Ishikawa (cell line): ENCODE data around the gene RASGEF1C.

ENCODE experiments used
- CEBPB ChIP-seq: IDR thresholded peaks from 2 replicates; pipeline ENCODE4 v1.6.1; 2012
- CREB1 ChIP-seq: IDR thresholded peaks from 2 replicates; pipeline ENCODE4 v1.6.1; 2012; ENCODE audit warnings: low read depth
- EGR1 ChIP-seq: IDR thresholded peaks from 2 replicates; pipeline ENCODE4 v1.6.1; 2012
- EP300 ChIP-seq: IDR thresholded peaks from 2 replicates; pipeline ENCODE4 v1.6.1; 2012; ENCODE audit warnings: borderline replicate concordance
- FOXM1 ChIP-seq: IDR thresholded peaks from 2 replicates; pipeline ENCODE4 v1.6.1; 2012; ENCODE audit warnings: low read depth, borderline replicate concordance
- NFIC ChIP-seq: IDR thresholded peaks from 2 replicates; pipeline ENCODE4 v1.6.1; 2012
- RAD21 ChIP-seq: IDR thresholded peaks from 2 replicates; pipeline ENCODE4 v1.6.1; 2012; ENCODE audit warnings: low read depth
- REST ChIP-seq: IDR thresholded peaks from 2 replicates; pipeline ENCODE4 v1.6.1; 2012; ENCODE audit warnings: low read depth, mild to moderate bottlenecking
- TAF1 ChIP-seq: IDR thresholded peaks from 2 replicates; pipeline ENCODE4 v1.6.1; 2012; ENCODE audit warnings: low read depth, mild to moderate bottlenecking
- TCF12 ChIP-seq: IDR thresholded peaks from 2 replicates; pipeline ENCODE4 v1.6.1; 2012; ENCODE audit warnings: low read depth
- TEAD4 ChIP-seq: IDR thresholded peaks from 2 replicates; pipeline ENCODE4 v1.6.1; 2012
- YY1 ChIP-seq: IDR thresholded peaks from 2 replicates; pipeline ENCODE4 v1.6.1; 2012; ENCODE audit warnings: low read depth
- ZBTB7A ChIP-seq: IDR thresholded peaks from 2 replicates; pipeline ENCODE4 v1.6.1; 2012; ENCODE audit warnings: low read depth
- TF ChIP-seq, protein P1 (sequence below): IDR thresholded peaks from 2 replicates; pipeline ENCODE4 v1.6.1; 2012
- TF ChIP-seq, protein P2 (sequence below): IDR thresholded peaks from 2 replicates; pipeline ENCODE4 v1.6.1; 2012

The RASGEF1C gene

GRCh38 chr5:180074462-180074861, 134.5 kb downstream of the RASGEF1C start:
- no peak for TF ChIP-seq NFIC
- no peak for TF ChIP-seq FOXM1
- TF ChIP-seq, protein P1, sequence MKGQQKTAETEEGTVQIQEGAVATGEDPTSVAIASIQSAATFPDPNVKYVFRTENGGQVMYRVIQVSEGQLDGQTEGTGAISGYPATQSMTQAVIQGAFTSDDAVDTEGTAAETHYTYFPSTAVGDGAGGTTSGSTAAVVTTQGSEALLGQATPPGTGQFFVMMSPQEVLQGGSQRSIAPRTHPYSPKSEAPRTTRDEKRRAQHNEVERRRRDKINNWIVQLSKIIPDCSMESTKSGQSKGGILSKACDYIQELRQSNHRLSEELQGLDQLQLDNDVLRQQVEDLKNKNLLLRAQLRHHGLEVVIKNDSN, result no peak
- TF ChIP-seq RAD21, result no peak
- TF ChIP-seq ZBTB7A, result no peak
- no peak for TF ChIP-seq REST

- TF ChIP-seq REST (no peak), RAD21 (no peak), NFIC (no peak), FOXM1 (no peak), YY1 (no peak), TEAD4 (no peak), CREB1 (no peak), EP300 (no peak)
- TF ChIP-seq, protein P2, sequence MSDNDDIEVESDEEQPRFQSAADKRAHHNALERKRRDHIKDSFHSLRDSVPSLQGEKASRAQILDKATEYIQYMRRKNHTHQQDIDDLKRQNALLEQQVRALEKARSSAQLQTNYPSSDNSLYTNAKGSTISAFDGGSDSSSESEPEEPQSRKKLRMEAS, result no peak
- TF ChIP-seq, protein P1, result no peak
Measured at GRCh38 chr5:180072556-180072955, 136.5 kb downstream of the RASGEF1C start.

DNA sequence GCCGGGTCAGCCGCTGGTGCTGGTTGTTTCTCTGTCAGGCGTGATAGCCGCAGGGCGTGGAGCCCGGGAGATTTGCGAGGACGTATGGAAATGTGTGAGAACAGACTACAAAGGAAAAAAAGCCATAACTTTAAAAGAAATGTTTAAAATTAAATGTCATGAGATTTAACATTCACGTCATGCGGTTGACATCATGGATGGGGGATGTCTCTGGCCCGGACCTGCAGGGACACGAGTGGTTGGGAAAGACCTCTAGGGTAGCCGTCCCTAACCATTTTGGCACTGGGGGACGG, 136.8 kb downstream of the RASGEF1C start:
- no peak for TF ChIP-seq EGR1
- TF ChIP-seq RAD21, result no peak
- TF ChIP-seq CEBPB, result no peak
- TF ChIP-seq, protein P2, result peak; percentile 100; the same call in 1 of the 2 replicates
- no peak for TF ChIP-seq NFIC
- no peak for TF ChIP-seq TEAD4

DNA sequence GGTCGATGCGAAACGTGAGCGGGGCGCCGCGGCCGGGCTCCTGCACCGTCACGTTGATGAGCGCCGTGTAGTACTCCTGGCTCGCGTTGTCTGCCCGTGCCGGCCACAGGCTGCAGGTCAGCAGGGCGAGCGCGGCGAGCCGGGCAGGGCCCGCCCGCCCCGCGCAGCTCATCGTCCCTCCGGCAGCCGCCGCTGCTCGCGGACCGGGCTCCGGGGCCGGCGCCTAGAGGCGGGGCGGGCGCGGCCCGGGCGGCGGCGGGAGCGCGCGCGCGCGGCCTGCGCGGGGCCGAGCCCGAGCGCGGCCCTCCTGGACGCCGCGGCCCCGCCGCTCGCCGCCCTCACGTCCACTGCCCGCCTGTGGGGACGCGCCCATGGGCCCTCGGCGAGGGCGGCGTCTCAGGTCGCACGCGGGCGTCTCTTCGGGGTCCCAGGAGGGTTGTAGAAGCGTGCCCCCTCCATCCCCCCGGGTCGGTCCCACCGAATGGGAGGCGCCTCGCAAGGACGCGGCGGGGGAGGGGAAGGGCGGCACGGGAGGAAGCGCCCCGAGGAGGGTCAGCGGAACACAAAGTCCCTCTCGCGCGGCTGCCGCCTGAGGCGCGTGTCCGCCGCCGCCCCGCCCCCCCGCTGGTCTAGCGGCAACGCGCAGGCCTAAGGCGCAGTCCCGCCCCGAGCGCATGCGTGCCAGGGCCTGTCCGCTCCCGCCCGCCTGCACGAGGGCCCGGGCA, 137.3 kb downstream of the RASGEF1C start, which contains the start of gene RNF130:
TSS of gene RNF130 (minus strand) at position 229 of the 725 bp plus-strand sequence. CDS start at position 172, 57 bp downstream.
- TF ChIP-seq ZBTB7A, result no peak
- TF ChIP-seq TCF12, result peak; percentile 73; the same call in 1 of the 2 replicates
- TF ChIP-seq, protein P1, result 0 out of 2 replicates have a peak, but pooled peaks have one; percentile 6
- TF ChIP-seq NFIC, result no peak
- TF ChIP-seq TAF1, result no peak
- TF ChIP-seq FOXM1, result no peak
- TF ChIP-seq, protein P2, result no peak; the same call in 1 of the 2 replicates
- TF ChIP-seq EGR1, result no peak
- no peak for TF ChIP-seq RAD21

- 0 out of 2 replicates have a peak, but pooled peaks have one; percentile 27 for TF ChIP-seq ZBTB7A
- TF ChIP-seq, protein P2, result peak; percentile 57
- no peak for TF ChIP-seq YY1
Measured at GRCh38 chr5:180070756-180071530, 138.1 kb downstream of the RASGEF1C start.
